K562 (cell line): ENCODE results near the gene KCNAB1. TPM values are rescaled to one million over a fixed set of nuclear protein-coding genes. Genes with fewer than 3 reads are reported as not detected.

ENCODE experiments used
- ATAC-seq: fragments of 200-7000 bp; cut with Tn5 transposase; 3 replicates; pipeline ENCODE4 v1.9.1; 2020; ENCODE audit warnings: moderate library complexity
- BruUV-seq: library from RNA; stranded (reverse); fragments of 400-500 nt; replicated peaks from 2 replicates; lab custom pipeline; 2021; lab: Mats Ljungman, UMichigan
- CTCF ChIA-PET: fragments of 300-600 bp; formaldehyde crosslinking; extraction: SDS; loops from one replicate; lab custom pipeline; 2021; ENCODE audit warnings: low intra/inter-chr PET ratio; lab: Yijun Ruan, JAX
- POLR2A ChIA-PET: fragments of 300-600, 350-650 bp; sonication (Branson Sonifier 250); formaldehyde crosslinking; extraction: SDS; loops from one replicate; lab custom pipeline; 2021; ENCODE audit warnings: antibody characterized with exemption, inconsistent platforms; lab: Yijun Ruan, JAX
- DNase-seq, 4 experiments: peaks; one replicate each; pipeline versions ENCODE4 v3.0.0 to v3.0.0-alpha.2; 2011 to 2018; ENCODE audit warnings: low spot score in 3 of 4, mixed read lengths in 3 of 4; ENCODE audit errors: extremely low read depth in 1 of 4
- FAIRE-seq: peaks from 2 replicates; lab custom pipeline; 2011; peaks lifted over from hg19 to GRCh38; lab: Jason Lieb, UNC
- H2AFZ ChIP-seq: 2 replicates; pipeline ENCODE4 v1.6.0; 2011; ENCODE audit warnings: low read depth, low read length, control low read depth, inconsistent platforms
- H3K27ac ChIP-seq: fragments of 200-600 bp; 3 replicates; pipeline ENCODE4 v1.8.0; 2011; ENCODE audit warnings: low read depth, mild to moderate bottlenecking, control low read depth, inconsistent platforms, low read length, moderate library complexity, mixed read lengths; ENCODE audit errors: extremely low read depth
- H3K27me3 ChIP-seq, 2 experiments: fragments of 300-600 bp in 1 of 2; 2 replicates in 1 of 2; 3 replicates in 1 of 2; pipeline versions ENCODE4 v1.6.0 to v1.8.0; 2011; ENCODE audit warnings: inconsistent platforms in 2 of 2, low read length in 2 of 2, mild to moderate bottlenecking in 1 of 2, mixed read lengths in 1 of 2, moderate library complexity in 1 of 2; ENCODE audit not compliant: control insufficient read depth in 2 of 2, insufficient read depth in 2 of 2
- H3K36me3 ChIP-seq: fragments of 300-600 bp; 3 replicates; pipeline ENCODE4 v1.8.0; 2011; ENCODE audit warnings: mild to moderate bottlenecking, low read length, inconsistent platforms; ENCODE audit not compliant: control insufficient read depth, insufficient read depth
- H3K4me1 ChIP-seq, 2 experiments: fragments of 200-600 bp in 1 of 2; replicated peaks in 1 of 2; 2 replicates in 1 of 2; 3 replicates in 1 of 2; pipeline versions ENCODE4 v1.5.1 to v1.8.0; 2011; ENCODE audit warnings: inconsistent platforms in 2 of 2, low read length in 2 of 2, mild to moderate bottlenecking in 1 of 2, mixed read lengths in 1 of 2, moderate library complexity in 1 of 2; ENCODE audit not compliant: control insufficient read depth in 2 of 2, insufficient read depth in 2 of 2
- H3K4me2 ChIP-seq: 2 replicates; pipeline ENCODE4 v1.6.1; 2011; ENCODE audit warnings: low read length, control low read depth, inconsistent platforms, mixed read lengths; ENCODE audit not compliant: insufficient read depth
- H3K4me3 ChIP-seq: fragments of 200-600 bp; sonication (generic), shearing (Covaris generic); 2 replicates; pipeline ENCODE4 v1.5.1; 2016; ENCODE audit warnings: control low read depth, inconsistent platforms
- H3K79me2 ChIP-seq: fragments of 200-600 bp; 3 replicates; pipeline ENCODE4 v1.8.0; 2011; ENCODE audit warnings: low read length, inconsistent platforms; ENCODE audit not compliant: control insufficient read depth, insufficient read depth
- H3K9ac ChIP-seq, 2 experiments: 2 replicates each; pipeline versions ENCODE4 v1.6.0 to v1.6.1; 2011; ENCODE audit warnings: low read depth in 2 of 2, low read length in 2 of 2, control low read depth in 1 of 2, inconsistent platforms in 1 of 2, mild to moderate bottlenecking in 1 of 2, mixed read lengths in 1 of 2; ENCODE audit not compliant: insufficient read depth in 1 of 2
- H3K9me1 ChIP-seq: one replicate; pipeline ENCODE4 v1.6.0; 2011; ENCODE audit warnings: inconsistent platforms, mild to moderate bottlenecking, low read length, moderate library complexity; ENCODE audit not compliant: control insufficient read depth, insufficient read depth
- H3K9me3 ChIP-seq: replicated peaks from 2 replicates; pipeline ENCODE4 v1.5.1; 2011; ENCODE audit warnings: low read depth, low read length, inconsistent platforms; ENCODE audit not compliant: control insufficient read depth, insufficient read depth
- H4K20me1 ChIP-seq: replicated peaks from 2 replicates; pipeline ENCODE4 v1.6.1; 2011; ENCODE audit warnings: low read length, inconsistent platforms, mixed read lengths; ENCODE audit not compliant: control insufficient read depth, insufficient read depth
- ETV1 ChIP-seq: fragments of 450-650 bp; conservative IDR thresholded peaks from 2 replicates; pipeline ENCODE4 v1.6.1; 2016; ENCODE audit warnings: missing genetic modification characterization, control low read depth, low read depth, missing compliant biosample characterization
- NFE2 ChIP-seq: IDR thresholded peaks from 2 replicates; pipeline ENCODE4 v1.6.1; 2014; ENCODE audit warnings: antibody characterized with exemption, low read depth
- POLR2A ChIP-seq: fragments of 450-650 bp; conservative IDR thresholded peaks from 2 replicates; pipeline ENCODE4 v1.6.1; 2016
- POLR3A ChIP-seq: IDR thresholded peaks from 2 replicates; pipeline ENCODE4 v1.6.1; 2011; ENCODE audit warnings: borderline replicate concordance, mild to moderate bottlenecking, moderate library complexity; ENCODE audit not compliant: insufficient read length, insufficient read depth; ENCODE audit errors: extremely low read depth
- SAFB2 ChIP-seq: fragments of 200-400 bp; formaldehyde crosslinking; IDR thresholded peaks from 2 replicates; pipeline ENCODE4 v1.6.1; 2018; ENCODE audit warnings: borderline replicate concordance, low read length, low read depth, moderate library complexity; ENCODE audit not compliant: severe bottlenecking
- SMAD1 ChIP-seq: fragments of 150-350 bp; IDR thresholded peaks from 2 replicates; pipeline ENCODE4 v1.6.1; 2014; ENCODE audit warnings: low read length, low read depth; ENCODE audit not compliant: partially characterized antibody
- ZBTB17 ChIP-seq: fragments of 450-650 bp; formaldehyde crosslinking; IDR thresholded peaks from 2 replicates; pipeline ENCODE4 v1.4.0; 2020; ENCODE audit warnings: mild to moderate bottlenecking
- ZNF407 ChIP-seq: fragments of 450-650 bp; IDR thresholded peaks from 2 replicates; pipeline ENCODE4 v1.6.1; 2016; ENCODE audit warnings: low read depth
- ZNF551 ChIP-seq: fragments of 250-450 bp; sonication (Bioruptor Pico); IDR thresholded peaks from 2 replicates; pipeline ENCODE4 v1.5.0; 2021; ENCODE audit warnings: mild to moderate bottlenecking, moderate library complexity
- WGBS: fragments of 100-300 bp; shearing (Covaris generic); methylation state at CpG from one replicate; pipeline ENCODE4 v1.1.6; 2016; ENCODE audit warnings: low coverage, mixed read lengths; ENCODE audit not compliant: insufficient coverage; ENCODE audit errors: missing lambda C conversion rate; 5-methylcytosine and 5-hydroxymethylcytosine counted together
- in situ Hi-C: fragments of 300-500 bp; cut with MboI; formaldehyde crosslinking; loops from 4 replicates; pipeline ENCODE4 v1.15.0; 2018; ENCODE audit warnings: inconsistent platforms, mixed read lengths
- intact Hi-C: fragments of 100-400 bp; cut with micrococcal nuclease; formaldehyde crosslinking; loops from 2 replicates; pipeline ENCODE4 v1.14.2; 2022
- polyA plus RNA-seq, 8 experiments: library from polyadenylated mRNA; depleted of rRNA in 4 of 8; stranded (reverse) in 5 of 8; unstranded in 3 of 8; fragments of >200 nt; fragmentation: Nextera tagmentation in 2 of 8; fragmentation: Illumina TruSeq in 1 of 8; extraction: Ambion mirVana in 2 of 8; extraction: Trizol in 1 of 8; gene quantifications; 2 replicates each; pipeline versions ENCODE4 v1.2.1 to v1.2.3, GENCODE V29; 2011 to 2014; ENCODE audit warnings: inconsistent platforms in 1 of 8, missing spikeins in 1 of 8
- total RNA-seq, 7 experiments: library from RNA; depleted of rRNA in 6 of 7; stranded (reverse); fragments of >200 nt in 6 of 7; fragmentation: Illumina TruSeq in 2 of 7; extraction: Trizol in 2 of 7; gene quantifications; 2 replicates each; pipeline versions ENCODE4 v1.2.1 to v1.2.3, GENCODE V29; 2011 to 2021; ENCODE audit warnings: low replicate concordance in 1 of 7

KCNAB1 gene
- total and polyA plus RNA-seq, 9 of the 15 experiments (the other 6 are each of a cell fraction or from before 2014, with no cell fraction given): 0.14 to 1.2 (median 0.51) TPM

GRCh38 chr3:156211583-156211982 is 91.2 kb downstream of the KCNAB1 start:
- H3K27ac ChIP-seq: no peak overlapping the region
- ATAC-seq (no peak), DNase-seq (no peak), FAIRE-seq (no peak)
- in situ Hi-C loops: no loop called here
- H3K9me1 ChIP-seq: no peaks in the 10 kb centered on the region
- H2AFZ ChIP-seq: no peak overlapping the region
- intact Hi-C loops: no loop called here
- H3K4me3 ChIP-seq: no peak overlapping the region
- peaks cover 0 to 2% of the 10 kb centered on the region in 2 experiments; a peak in 1 of 5 replicates for H3K27me3 ChIP-seq
- WGBS: 0% methylated on average over 2 of the region's 2 CpGs
- no peaks in the 10 kb centered on the region for H3K9me3 ChIP-seq
- H3K9ac ChIP-seq: no peak overlapping the region
- H3K4me2 ChIP-seq: no peak overlapping the region
- TF ChIP-seq SAFB2: no peak
- no peak for TF ChIP-seq ZNF551 (CRISPR knock-in tag)
- TF ChIP-seq ETV1 (tag): no peak
- TF ChIP-seq POLR2A: no peak
- H4K20me1 ChIP-seq: no peaks in the 10 kb centered on the region
- ChIA-PET POLR2A (interaction anchor here (0.8 to 1.0 kb wide), 2 partner anchors 12 to 41 kb away, joined by 3 read pairs; no protein-coding TSS in a partner anchor), CTCF (no interaction called here)
- no TSS peak for BruUV-seq
- no peaks in the 10 kb centered on the region for H3K4me1 ChIP-seq
- H3K79me2 ChIP-seq: no peaks in the 10 kb centered on the region
- no peaks in the 10 kb centered on the region for H3K36me3 ChIP-seq

GRCh38 chr3:156214676-156215075 is 94.3 kb downstream of the KCNAB1 start:
- Histone ChIP-seq H3K4me2 (no peak overlapping the region), H3K27me3 (peaks cover 0 to 5% of the 10 kb centered on the region in 2 experiments; a peak in 1 of 5 replicates), H4K20me1 (no peaks in the 10 kb centered on the region), H3K9me1 (no peaks in the 10 kb centered on the region), H3K4me3 (no peak overlapping the region), H2AFZ (no peak overlapping the region), H3K9ac (no peak overlapping the region), H3K36me3 (no peaks in the 10 kb centered on the region), H3K9me3 (no peaks in the 10 kb centered on the region), H3K79me2 (no peaks in the 10 kb centered on the region), H3K4me1 (no peaks in the 10 kb centered on the region; a peak in 1 of 5 replicates), H3K27ac (no peak overlapping the region)
- in situ Hi-C loops: no loop called here
- ATAC-seq (no peak), DNase-seq (no peak), FAIRE-seq (no peak)
- ChIA-PET CTCF (no interaction called here), POLR2A (no interaction called here)
- intact Hi-C loops: no loop called here
- WGBS: 1% methylated on average over 6 of the region's 6 CpGs
- no TSS peak for BruUV-seq
- TF ChIP-seq ZBTB17: no peak
- no peak for TF ChIP-seq ZNF407
- no peak for TF ChIP-seq NFE2
- no peak for TF ChIP-seq SMAD1
- TF ChIP-seq POLR3A: no peak
